H1 (cell line): ENCODE measurements around the gene TGFBR2. TPM values are rescaled to one million over a fixed set of nuclear protein-coding genes. Genes with fewer than 3 reads are reported as not detected.

Experiments
- CTCF ChIA-PET: fragments of 300-600 bp; sonication (Branson Sonifier 250); formaldehyde crosslinking; loops from one replicate; lab custom pipeline; 2021; ENCODE audit not compliant: partially characterized antibody; lab: Charles Lee
- POLR2A ChIA-PET: fragments of 300-600 bp; sonication (Branson Sonifier 250); formaldehyde crosslinking; loops from one replicate; lab custom pipeline; 2021; ENCODE audit warnings: inconsistent platforms; ENCODE audit not compliant: partially characterized antibody; lab: Charles Lee
- DNase-seq, 2 experiments: peaks; one replicate each; pipeline versions ENCODE4 v3.0.0 to v3.0.0-alpha.2; 2010 to 2022; ENCODE audit warnings: low spot score in 2 of 2, low read depth in 1 of 2, mixed read lengths in 1 of 2
- FAIRE-seq: peaks from 2 replicates; lab custom pipeline; 2011; peaks lifted over from hg19 to GRCh38; lab: Jason Lieb, UNC
- H2AFZ ChIP-seq: 2 replicates; pipeline ENCODE4 v1.8.1; 2012; ENCODE audit warnings: low read length, inconsistent platforms
- H2AK5ac ChIP-seq: 2 replicates; pipeline ENCODE4 v1.6.1; 2013; ENCODE audit warnings: low read depth, low read length
- H2BK120ac ChIP-seq: replicated peaks from 2 replicates; pipeline ENCODE3; 2013; ENCODE audit warnings: low read depth, low read length, inconsistent platforms
- H2BK12ac ChIP-seq: 2 replicates; pipeline ENCODE4 v1.6.1; 2013; ENCODE audit warnings: low read depth, low read length
- H2BK15ac ChIP-seq: 2 replicates; pipeline ENCODE4 v1.6.1; 2013; ENCODE audit warnings: low read length
- H2BK20ac ChIP-seq: 2 replicates; pipeline ENCODE4 v1.6.1; 2013; ENCODE audit warnings: low read length
- H2BK5ac ChIP-seq: 2 replicates; pipeline ENCODE4 v1.6.1; 2013; ENCODE audit warnings: low read depth, low read length
- H3K14ac ChIP-seq: 2 replicates; pipeline ENCODE4 v1.6.1; 2013; ENCODE audit warnings: inconsistent platforms; ENCODE audit not compliant: insufficient read length
- H3K18ac ChIP-seq: 2 replicates; pipeline ENCODE4 v1.6.1; 2013; ENCODE audit warnings: low read length; ENCODE audit errors: extremely low read depth
- H3K23ac ChIP-seq: 2 replicates; pipeline ENCODE4 v1.6.1; 2013; ENCODE audit warnings: inconsistent platforms; ENCODE audit not compliant: insufficient read length
- H3K23me2 ChIP-seq: 2 replicates; pipeline ENCODE4 v1.6.1; 2013; ENCODE audit warnings: low read depth, low read length
- H3K27ac ChIP-seq: 2 replicates; pipeline ENCODE4 v1.6.1; 2011; ENCODE audit warnings: low read depth, low read length, inconsistent platforms
- H3K27me3 ChIP-seq, 4 experiments: replicated peaks in 1 of 4; 1 replicate in 1 of 4; 2 replicates in 3 of 4; pipeline versions ENCODE4 v1.6.1 to v1.8.1; 2011 to 2013; ENCODE audit warnings: low read length in 3 of 4, mild to moderate bottlenecking in 3 of 4, inconsistent platforms in 2 of 4, mixed read lengths in 2 of 4, moderate library complexity in 1 of 4; ENCODE audit not compliant: control insufficient read depth in 3 of 4, insufficient read depth in 3 of 4; ENCODE audit errors: extremely low read depth in 1 of 4
- H3K36me3 ChIP-seq, 4 experiments: 2 replicates each; pipeline versions ENCODE4 v1.6.1 to v1.8.1; 2011 to 2013; ENCODE audit warnings: mild to moderate bottlenecking in 4 of 4, low read length in 3 of 4, moderate library complexity in 2 of 4, control low read depth in 1 of 4, inconsistent platforms in 1 of 4; ENCODE audit not compliant: insufficient read depth in 4 of 4, control insufficient read depth in 2 of 4
- H3K4ac ChIP-seq: replicated peaks from 2 replicates; pipeline ENCODE3; 2013; ENCODE audit warnings: low read length, low read depth, mixed read lengths, inconsistent platforms; ENCODE audit not compliant: insufficient read length
- H3K4me1 ChIP-seq, 4 experiments: replicated peaks in 1 of 4; 1 replicate in 1 of 4; 2 replicates in 3 of 4; pipeline versions ENCODE4 v1.6.1 to v1.8.1; 2011 to 2013; ENCODE audit warnings: low read length in 3 of 4, inconsistent platforms in 2 of 4, mixed read lengths in 1 of 4; ENCODE audit not compliant: insufficient read depth in 4 of 4, control insufficient read depth in 3 of 4
- H3K4me2 ChIP-seq, 2 experiments: 2 replicates each; pipeline versions ENCODE4 v1.6.1 to v1.8.1; 2011 to 2013; ENCODE audit warnings: low read depth in 2 of 2, low read length in 2 of 2, control low read depth in 1 of 2, inconsistent platforms in 1 of 2, mild to moderate bottlenecking in 1 of 2; ENCODE audit not compliant: insufficient read depth in 1 of 2
- H3K4me3 ChIP-seq, 4 experiments: fragments of 200-600, 300-600 bp in 1 of 4; sonication (generic), shearing (Covaris generic), sonication (Bioruptor Twin) in 1 of 4; 2 replicates each; pipeline versions ENCODE4 v1.5.1 to v1.8.1; 2011 to 2016; ENCODE audit warnings: low read length in 4 of 4, low read depth in 3 of 4, control low read depth in 2 of 4, inconsistent platforms in 2 of 4, mild to moderate bottlenecking in 2 of 4, mixed read lengths in 1 of 4, moderate library complexity in 1 of 4; ENCODE audit not compliant: insufficient read depth in 2 of 4; ENCODE audit errors: extremely low read depth in 1 of 4
- H3K56ac ChIP-seq: replicated peaks from 2 replicates; pipeline ENCODE3; 2013; ENCODE audit warnings: low read depth, mild to moderate bottlenecking, mixed read lengths, low read length, inconsistent platforms; ENCODE audit not compliant: insufficient read length
- H3K79me1 ChIP-seq: 2 replicates; pipeline ENCODE4 v1.6.1; 2013; ENCODE audit warnings: low read depth, low read length, control low read depth
- H3K79me2 ChIP-seq, 2 experiments: 2 replicates each; pipeline versions ENCODE4 v1.6.1 to v1.8.1; 2012 to 2013; ENCODE audit warnings: low read length in 2 of 2, mild to moderate bottlenecking in 2 of 2, inconsistent platforms in 1 of 2; ENCODE audit not compliant: insufficient read depth in 2 of 2, control insufficient read depth in 1 of 2
- H3K9ac ChIP-seq, 4 experiments: replicated peaks in 1 of 4; 1 replicate in 1 of 4; 2 replicates in 3 of 4; pipeline versions ENCODE4 v1.6.1 to v1.8.1; 2011 to 2013; ENCODE audit warnings: low read depth in 3 of 4, low read length in 3 of 4, control low read depth in 2 of 4, mild to moderate bottlenecking in 2 of 4, moderate library complexity in 2 of 4, inconsistent platforms in 1 of 4; ENCODE audit errors: extremely low read depth in 1 of 4
- H3K9me3 ChIP-seq, 2 experiments: 2 replicates each; pipeline versions ENCODE4 v1.6.1 to v1.8.1; 2012 to 2013; ENCODE audit warnings: mild to moderate bottlenecking in 2 of 2, moderate library complexity in 2 of 2, control low read depth in 1 of 2, inconsistent platforms in 1 of 2, low read depth in 1 of 2, low read length in 1 of 2, mixed read lengths in 1 of 2; ENCODE audit not compliant: insufficient read depth in 2 of 2
- H4K20me1 ChIP-seq, 2 experiments: replicated peaks in 1 of 2; 2 replicates each; pipeline versions ENCODE3 to v1.8.1; 2011 to 2013; ENCODE audit warnings: inconsistent platforms in 2 of 2, low read length in 2 of 2, mild to moderate bottlenecking in 1 of 2; ENCODE audit not compliant: insufficient read depth in 2 of 2, control insufficient read depth in 1 of 2
- H4K5ac ChIP-seq: 2 replicates; pipeline ENCODE4 v1.6.1; 2013; ENCODE audit warnings: low read length, low read depth, mixed read lengths, inconsistent platforms; ENCODE audit not compliant: insufficient read length
- H4K8ac ChIP-seq: 2 replicates; pipeline ENCODE4 v1.8.0; 2013; ENCODE audit warnings: mild to moderate bottlenecking, moderate library complexity, low read length, inconsistent platforms; ENCODE audit not compliant: insufficient read depth; ENCODE audit errors: extremely low read depth
- H4K91ac ChIP-seq: replicated peaks from 2 replicates; pipeline ENCODE3; 2013; ENCODE audit warnings: low read length, mixed read lengths, inconsistent platforms; ENCODE audit not compliant: insufficient read length
- ATF3 ChIP-seq: IDR thresholded peaks from 2 replicates; pipeline ENCODE4 v1.6.1; 2011; ENCODE audit warnings: low read depth, mild to moderate bottlenecking, low read length; ENCODE audit not compliant: insufficient read depth
- BCL11A ChIP-seq, 2 experiments: IDR thresholded peaks; one replicate each; pipeline ENCODE4 v1.6.1; 2011; ENCODE audit warnings: low read depth in 2 of 2, low read length in 2 of 2, mild to moderate bottlenecking in 2 of 2
- CTCF ChIP-seq, 3 experiments: IDR thresholded peaks; 1 replicate in 2 of 3; 2 replicates in 1 of 3; pipeline versions ENCODE4 v1.5.1 to v1.6.1; 2011; ENCODE audit warnings: low read length in 3 of 3, mild to moderate bottlenecking in 3 of 3, inconsistent platforms in 2 of 3, low read depth in 1 of 3, moderate library complexity in 1 of 3; ENCODE audit not compliant: insufficient read depth in 1 of 3; ENCODE audit errors: control extremely low read depth in 1 of 3
- EZH2 ChIP-seq: fragments of 200-600 bp; sonication (generic); IDR thresholded peaks from 2 replicates; pipeline ENCODE4 v1.7.1; 2012; ENCODE audit warnings: low read depth, mild to moderate bottlenecking, moderate library complexity, low read length, inconsistent platforms; ENCODE audit not compliant: severe bottlenecking
- HDAC2 ChIP-seq, 2 experiments: fragments of 300-600 bp in 1 of 2; sonication (generic) in 1 of 2; IDR thresholded peaks; 2 replicates each; pipeline ENCODE4 v1.6.1; 2011 to 2012; ENCODE audit warnings: low read depth in 2 of 2, low read length in 2 of 2, mild to moderate bottlenecking in 2 of 2, moderate library complexity in 2 of 2, borderline replicate concordance in 1 of 2, inconsistent platforms in 1 of 2
- KDM5A ChIP-seq: fragments of 200-600 bp; IDR thresholded peaks from 2 replicates; pipeline ENCODE4 v1.7.1; 2012; ENCODE audit warnings: mild to moderate bottlenecking, low read length, inconsistent platforms, mixed read lengths
- MAX ChIP-seq: IDR thresholded peaks from 2 replicates; pipeline ENCODE4 v1.6.1; 2012; ENCODE audit warnings: inconsistent platforms
- RFX5 ChIP-seq: IDR thresholded peaks from 2 replicates; pipeline ENCODE4 v1.6.1; 2011; ENCODE audit warnings: low read depth, low read length, improper control_type of control experiment, borderline replicate concordance
- SAP30 ChIP-seq: fragments of 300-600 bp; sonication (generic); IDR thresholded peaks from 2 replicates; pipeline ENCODE4 v1.7.1; 2012; ENCODE audit warnings: low read length, moderate library complexity, mild to moderate bottlenecking, inconsistent platforms; ENCODE audit not compliant: insufficient read depth, insufficient replicate concordance
- WGBS, 2 experiments: shearing (Covaris generic) in 1 of 2; methylation state at CpG; one replicate each; pipeline versions ENCODE4 v1.1.6 to v1.1.7; 2013 to 2015; ENCODE audit warnings: low lambda C conversion rate in 2 of 2, mixed read lengths in 2 of 2, inconsistent platforms in 1 of 2, low coverage in 1 of 2, missing lambda C conversion rate in 1 of 2; ENCODE audit not compliant: insufficient replicate concordance in 2 of 2, insufficient coverage in 1 of 2, insufficient read length in 1 of 2; ENCODE audit errors: extremely low coverage in 1 of 2, missing lambda C conversion rate in 1 of 2; 5-methylcytosine and 5-hydroxymethylcytosine counted together
- polyA plus RNA-seq, 7 experiments: library from polyadenylated mRNA; depleted of rRNA in 3 of 7; stranded (reverse) in 5 of 7; unstranded in 2 of 7; fragments of >200 nt in 5 of 7; fragments of 200-250 nt in 2 of 7; gene quantifications; 1 replicate in 5 of 7; 2 replicates in 1 of 7; 4 replicates in 1 of 7; pipeline versions ENCODE4 v1.2.1 to v1.2.3, GENCODE V29; 2011 to 2013; ENCODE audit warnings: missing spikeins in 2 of 7, mixed read lengths in 2 of 7
- total RNA-seq: library from RNA; stranded (reverse); fragmentation: NEBNext Ultra II Directional; extraction: Animal tissue kit (Norgen Biotek cat#: 25700); gene quantifications from 2 replicates; pipeline ENCODE4 v1.2.1, GENCODE V29; 2021

TGFBR2 gene
- total and polyA plus RNA-seq, 2 of the 8 experiments (the other 6 are each of a cell fraction or from before 2014, with no cell fraction given): 4.2 to 7.4 TPM

GRCh38 chr3:30657914-30658313, 51.5 kb downstream of the TGFBR2 start:
- no peak overlapping the region for H2AFZ ChIP-seq
- H3K4me1 ChIP-seq: peaks cover 0 to 11% (median 6%) of the 10 kb centered on the region in 4 experiments; a peak in 4 of 7 replicates
- no peak overlapping the region for H4K91ac ChIP-seq
- H3K14ac ChIP-seq: no peak overlapping the region
- TF ChIP-seq MAX: no peak
- no peak for TF ChIP-seq CTCF (IDR thresholded peaks at IDR 0.05; ENCODE audit: control extremely low read depth in 1 of 3, insufficient read depth in 1 of 3, low read depth in 1 of 3, low read length in 3 of 3)
- no peak for TF ChIP-seq HDAC2 (IDR thresholded peaks at IDR 0.05; ENCODE audit: borderline replicate concordance in 1 of 2, low read depth in 2 of 2, low read length in 2 of 2)
- no peak for TF ChIP-seq BCL11A (IDR thresholded peaks at IDR 0.05; ENCODE audit: low read depth in 2 of 2, low read length in 2 of 2)
- TF ChIP-seq RFX5: no peak
- no peak for TF ChIP-seq SAP30
- no peak for TF ChIP-seq ATF3
- no peak for TF ChIP-seq EZH2
- TF ChIP-seq KDM5A: no peak
- TF ChIP-seq, all 59 proteins: peak for 0
- H2BK120ac ChIP-seq: no peak overlapping the region
- H2BK20ac ChIP-seq: no peak overlapping the region
- DNase-seq (no peak), FAIRE-seq (no peak)
- H3K79me2 ChIP-seq: no peaks in the 10 kb centered on the region
- ChIA-PET CTCF (interaction anchor here (0.6 to 2.2 kb wide), 12 partner anchors 9 to 616 kb away, joined by 3 to 6 read pairs (median 4); no protein-coding TSS in a partner anchor), POLR2A (interaction anchor here (1.0 kb wide), 1 partner anchor 10 kb away, joined by 3 read pairs; no protein-coding TSS in a partner anchor)
- H3K27ac ChIP-seq: no peak overlapping the region
- no peak overlapping the region for H3K9ac ChIP-seq
- WGBS, 2 experiments: 79% methylated on average over 3 of the region's 3 CpGs; no CpG with 5 or more reads in 1 of the 2 experiments
- no peak overlapping the region for H2BK15ac ChIP-seq
- H3K79me1 ChIP-seq: no peaks in the 10 kb centered on the region; the same call in 1 of the 2 replicates
- no peak overlapping the region for H2BK12ac ChIP-seq
- H2BK5ac ChIP-seq: no peak overlapping the region
- H3K4me2 ChIP-seq: no peak overlapping the region
- H3K23me2 ChIP-seq: no peaks in the 10 kb centered on the region
- no peaks in the 10 kb centered on the region for H4K20me1 ChIP-seq
- H3K18ac ChIP-seq: no peak overlapping the region
- no peaks in the 10 kb centered on the region for H3K27me3 ChIP-seq
- peaks cover 0 to 19% (median 7%) of the 10 kb centered on the region in 4 experiments; a peak in 5 of 8 replicates for H3K36me3 ChIP-seq
- no peak overlapping the region for H3K56ac ChIP-seq
- H4K8ac ChIP-seq: no peak overlapping the region
- no peak overlapping the region for H3K23ac ChIP-seq
- H2AK5ac ChIP-seq: no peak overlapping the region
- H4K5ac ChIP-seq: no peak overlapping the region
- no peaks in the 10 kb centered on the region for H3K9me3 ChIP-seq
- H3K4ac ChIP-seq: no peak overlapping the region
- H3K4me3 ChIP-seq: no peak overlapping the region
